Measurements from ENCODE around the gene MGRN1. TPM values are rescaled to one million over a fixed set of nuclear protein-coding genes. Genes with fewer than 3 reads are reported as not detected.
A peak's percentile ranks its signal among the peaks of the same experiment; 100 is the strongest.

Gene MGRN1
- total and polyA plus RNA-seq, 2 of the 13 experiments (the other 11 are each of a cell fraction or from before 2014, with no cell fraction given): 11.9 to 12.6 TPM

- no peak for TF ChIP-seq KLF9 (CRISPR knock-in tag; IDR thresholded peaks at IDR 0.05; ENCODE audit: low read depth)
- no peak for TF ChIP-seq KIAA2018 (CRISPR knock-in tag; IDR thresholded peaks at IDR 0.05; ENCODE audit: borderline replicate concordance)
- TF ChIP-seq MYPOP (CRISPR knock-in tag; IDR thresholded peaks at IDR 0.05): 0 out of 2 replicates have a peak, but pooled peaks have one; percentile 8
- TF ChIP-seq CREBL2 (CRISPR knock-in tag; IDR thresholded peaks at IDR 0.05; ENCODE audit: borderline replicate concordance): no peak
- TF ChIP-seq ZNF710 (CRISPR knock-in tag; IDR thresholded peaks at IDR 0.05; ENCODE audit: borderline replicate concordance): 0 out of 2 replicates have a peak, but pooled peaks have one; percentile 36
- peak; percentile 73 for TF ChIP-seq ATF1 (CRISPR knock-in tag; IDR thresholded peaks at IDR 0.05)
- TF ChIP-seq NFKBIZ (CRISPR knock-in tag; IDR thresholded peaks at IDR 0.05): no peak
- TF ChIP-seq NFYC (CRISPR knock-in tag; IDR thresholded peaks at IDR 0.05): peak; percentile 8; the same call in 1 of the 2 replicates
- no peak for TF ChIP-seq ZNF883 (CRISPR knock-in tag; IDR thresholded peaks at IDR 0.05; ENCODE audit: not compliant biosample characterization)
- 0 out of 2 replicates have a peak, but pooled peaks have one; percentile 5 for TF ChIP-seq SP5 (CRISPR knock-in tag; IDR thresholded peaks at IDR 0.05; ENCODE audit: borderline replicate concordance, low read depth)
- peak; percentile 83; the same call in 1 of the 2 replicates for TF ChIP-seq ZNF572 (CRISPR knock-in tag; IDR thresholded peaks at IDR 0.05)
- TF ChIP-seq ZIK1 (CRISPR knock-in tag; IDR thresholded peaks at IDR 0.05; ENCODE audit: borderline replicate concordance, low read depth): no peak
- no peak for TF ChIP-seq ZNF136 (CRISPR knock-in tag; IDR thresholded peaks at IDR 0.05; ENCODE audit: low read depth)
- TF ChIP-seq ZNF580 (CRISPR knock-in tag; IDR thresholded peaks at IDR 0.05; ENCODE audit: borderline replicate concordance, low read depth): no peak
- no peak for TF ChIP-seq TAF15 (IDR thresholded peaks at IDR 0.05; ENCODE audit: low read depth, low read length, poor library complexity, severe bottlenecking)
- TF ChIP-seq POLR2A (IDR thresholded peaks at IDR 0.05; ENCODE audit: insufficient read depth in 1 of 2, low read depth in 2 of 2, low read length in 2 of 2): peak in 1 of 2 experiments; percentile 29; a peak in 1 of 4 replicates
These were observed at the start of gene MGRN1 (continued) for GRCh38 chr16:4624015-4624826.

Data from HepG2 (cell line).